Right ventricle myocardium inferior (tissue), 1 donor: ENCODE data around the gene SUMF1. TPM values are rescaled to one million over a fixed set of nuclear protein-coding genes. Genes with fewer than 3 reads are reported as not detected.

ENCODE experiments used
- ATAC-seq: fragments of 200-7000 bp; cut with Tn5 transposase; one replicate; pipeline ENCODE4 v1.9.1; 2020; ENCODE audit warnings: mild to moderate bottlenecking, moderate library complexity
- DNase-seq: peaks from one replicate; pipeline ENCODE4 v3.0.0; 2021; ENCODE audit errors: missing footprints
- intact Hi-C: fragments of 100-400 bp; cut with DNase I; formaldehyde crosslinking; loops from one replicate; pipeline ENCODE4 v1.11.0; 2022
- total RNA-seq: library from RNA; stranded (reverse); fragmentation: NEBNext Ultra II Directional; extraction: Animal tissue kit (Norgen Biotek cat#: 25700); gene quantifications from one replicate; pipeline ENCODE4 v1.2.1, GENCODE V29; 2021
- donor health status: DM: no; HTN: yes; CAD: no; lungs with severe emphysema.

SUMF1 gene
- total RNA-seq, 1 donor from 2014 or later: 8.4 TPM

GRCh38 chr3:4398941-4399245 lies 68.2 kb downstream of the SUMF1 start:
- ATAC-seq: no peak
- intact Hi-C loops: no loop called here
- no peak for DNase-seq

- intact Hi-C loops: no loop called here
- ATAC-seq: no peak
- no peak for DNase-seq
Observed at GRCh38 chr3:4398120-4398940, 68.7 kb downstream of the SUMF1 start.

- DNase-seq (no peak), ATAC-seq (no peak)
- intact Hi-C loops: no loop called here
Observed at GRCh38 chr3:4397466-4397865, 69.6 kb downstream of the SUMF1 start.

- intact Hi-C loops: no loop called here
- no peak for DNase-seq
Observed at GRCh38 chr3:4396542-4396941, 70.5 kb downstream of the SUMF1 start.

GRCh38 chr3:4396006-4396405 lies 71.1 kb downstream of the SUMF1 start:
- DNase-seq (no peak), ATAC-seq (no peak)
- intact Hi-C loops: no loop called here

More at GRCh38 chr3:4396542-4396941, 70.5 kb downstream of the SUMF1 start:
- ATAC-seq: no peak

GRCh38 chr3:4395448-4395847 lies 71.6 kb downstream of the SUMF1 start:
- DNase-seq: no peak
- no peak for ATAC-seq
- intact Hi-C loops: no loop called here

- ATAC-seq: no peak
- DNase-seq: no peak
- intact Hi-C loops: no loop called here
Observed at GRCh38 chr3:4394567-4394966, 72.5 kb downstream of the SUMF1 start.

- no peak for ATAC-seq
- intact Hi-C loops: no loop called here
Observed at GRCh38 chr3:4394048-4394447, 73.0 kb downstream of the SUMF1 start.

GRCh38 chr3:4392992-4393391 lies 74.1 kb downstream of the SUMF1 start:
- DNase-seq (no peak), ATAC-seq (no peak)
- intact Hi-C loops: no loop called here

More at GRCh38 chr3:4394048-4394447, 73.0 kb downstream of the SUMF1 start:
- no peak for DNase-seq

- ATAC-seq (no peak), DNase-seq (no peak)
- intact Hi-C loops: no loop called here
Observed at GRCh38 chr3:4387210-4388204, 79.6 kb downstream of the SUMF1 start.

GRCh38 chr3:4385201-4385600 lies 81.9 kb downstream of the SUMF1 start:
- DNase-seq: no peak
- ATAC-seq: no peak
- intact Hi-C loops: no loop called here

- ATAC-seq (no peak), DNase-seq (no peak)
- intact Hi-C loops: no loop called here
Observed at GRCh38 chr3:4380013-4380412, 87.1 kb downstream of the SUMF1 start.

GRCh38 chr3:4376499-4376898 lies 90.6 kb downstream of the SUMF1 start:
- ATAC-seq (no peak), DNase-seq (no peak)
- intact Hi-C loops: no loop called here

- intact Hi-C loops: no loop called here
- no peak for DNase-seq
Observed at GRCh38 chr3:4375911-4376310, 91.2 kb downstream of the SUMF1 start.

GRCh38 chr3:4373669-4374068 lies 93.4 kb downstream of the SUMF1 start:
- intact Hi-C loops: no loop called here
- DNase-seq (no peak), ATAC-seq (no peak)

More at GRCh38 chr3:4375911-4376310, 91.2 kb downstream of the SUMF1 start:
- no peak for ATAC-seq

GRCh38 chr3:4362523-4362922 lies 104.5 kb downstream of the SUMF1 start:
- intact Hi-C loops: no loop called here
- ATAC-seq (no peak), DNase-seq (no peak)

GRCh38 chr3:4360817-4361216 lies 106.3 kb downstream of the SUMF1 start:
- intact Hi-C loops: no loop called here
- ATAC-seq: no peak
- no peak for DNase-seq

- no peak for DNase-seq
- intact Hi-C loops: loop anchor here (10.0 kb wide), 1 partner anchor 135 kb away; the partner anchor contains the start of gene ITPR1
- ATAC-seq: no peak
Observed at GRCh38 chr3:4359805-4360502, 107.1 kb downstream of the SUMF1 start.

- ATAC-seq (no peak), DNase-seq (no peak)
- intact Hi-C loops: loop anchor here (10.0 kb wide), 1 partner anchor 137 kb away; the partner anchor contains the start of gene ITPR1
Observed at GRCh38 chr3:4358273-4358672, 108.8 kb downstream of the SUMF1 start.
